NCI-H187 (cell line): Measurements from ENCODE around the gene LRRC7.

Source experiments
- DNase-seq, 2 experiments: peaks; one replicate each; lab custom pipeline; 2025; lab: John Stamatoyannopoulos, UW

LRRC7 gene

DNA sequence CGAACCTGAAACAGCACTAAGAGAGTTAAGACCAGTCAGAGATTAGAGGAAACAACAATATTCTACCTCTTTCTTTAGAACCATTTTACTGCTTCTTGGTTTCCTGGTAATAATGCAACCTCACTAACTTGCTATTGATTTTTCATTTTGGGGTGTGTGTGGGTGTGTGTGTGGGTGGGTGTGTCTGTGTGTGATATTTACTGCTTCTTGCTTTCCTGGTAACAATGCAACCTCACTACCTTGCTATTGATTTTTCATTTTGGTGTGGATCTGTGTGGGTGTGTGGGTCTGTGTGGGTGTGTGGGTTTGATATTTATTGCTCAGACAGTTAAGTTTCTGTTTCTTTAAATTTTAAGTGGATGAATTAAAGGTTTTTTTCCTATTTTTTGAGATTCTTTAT, 208.8 kb downstream of the LRRC7 start:
- no peak for DNase-seq

DNA sequence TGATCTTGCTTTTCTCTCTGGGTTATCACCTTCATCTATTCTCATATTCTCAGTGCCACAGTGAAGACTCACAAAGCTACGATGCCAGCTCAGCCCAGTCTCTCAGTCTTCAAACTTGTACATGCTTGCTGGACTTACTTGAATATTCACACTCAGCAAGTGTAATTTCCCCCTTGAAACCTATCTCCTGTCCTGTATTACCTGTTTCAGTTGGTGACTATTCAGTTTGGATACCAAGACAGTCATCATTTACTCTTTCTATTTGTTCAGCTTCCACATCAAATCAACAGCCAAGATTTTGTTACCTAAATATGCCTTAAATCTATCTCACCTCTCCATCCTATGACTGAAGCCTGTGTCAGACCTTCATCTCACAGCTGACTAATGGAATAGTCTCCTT, 209.7 kb downstream of the LRRC7 start:
- no peak for DNase-seq

DNA sequence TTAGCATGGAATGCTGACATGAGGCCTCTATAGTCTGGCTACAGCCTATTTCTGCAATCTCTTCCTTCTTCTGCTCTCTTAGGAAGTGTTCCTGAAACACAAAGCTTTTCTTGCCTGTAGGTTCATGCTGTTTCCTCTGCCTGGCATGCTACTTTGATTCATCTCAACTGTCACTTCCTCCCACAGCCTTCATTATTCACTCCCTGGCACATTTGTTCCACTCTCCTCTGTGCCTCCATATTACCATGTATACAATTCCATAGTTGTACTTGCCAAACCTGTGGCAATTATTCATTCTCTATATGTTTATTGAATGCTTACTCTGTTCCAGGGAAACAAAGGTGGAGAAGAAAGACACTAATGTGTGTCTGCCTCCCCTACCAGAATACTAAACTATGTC, 210.2 kb downstream of the LRRC7 start:
- no peak for DNase-seq

DNA sequence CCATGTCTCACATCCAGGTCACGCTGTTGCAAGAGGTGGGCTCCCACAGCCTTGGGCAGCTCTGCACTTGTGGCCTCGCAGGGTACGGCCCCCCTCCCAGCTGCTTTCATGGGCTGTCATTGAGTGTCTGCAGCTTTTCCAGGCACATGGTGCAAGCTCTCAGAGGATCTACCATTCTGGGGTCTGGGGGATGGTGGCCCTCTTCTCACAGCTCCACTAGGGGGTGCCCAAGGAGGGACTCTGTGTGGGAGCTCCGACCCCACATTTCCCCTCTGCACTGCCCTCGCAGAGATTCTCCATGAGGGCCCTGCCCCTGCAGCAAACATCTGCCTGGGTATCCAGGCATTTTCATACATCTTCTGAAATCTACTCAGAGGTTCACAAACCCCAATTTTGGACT, 219.4 kb downstream of the LRRC7 start:
- DNase-seq, result no peak

DNA sequence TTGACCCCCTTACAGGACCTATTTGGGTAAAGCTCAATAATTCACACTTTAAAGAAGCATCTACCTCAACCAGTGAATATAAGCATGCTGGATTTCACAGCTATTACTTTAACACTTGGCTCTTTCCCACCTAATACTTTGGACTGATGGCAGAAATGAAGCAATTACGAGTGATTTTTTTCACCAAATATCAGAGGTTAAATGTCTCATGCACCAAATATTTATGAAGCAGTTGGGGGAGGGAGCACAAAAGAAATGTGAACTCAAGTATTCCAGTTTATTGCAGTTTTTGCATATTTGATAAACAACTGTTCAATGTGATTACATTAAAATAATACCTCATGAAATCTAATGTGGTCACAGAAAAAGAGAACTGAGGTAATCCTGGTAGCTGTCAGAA, 223.6 kb downstream of the LRRC7 start:
- no peak for DNase-seq

DNA sequence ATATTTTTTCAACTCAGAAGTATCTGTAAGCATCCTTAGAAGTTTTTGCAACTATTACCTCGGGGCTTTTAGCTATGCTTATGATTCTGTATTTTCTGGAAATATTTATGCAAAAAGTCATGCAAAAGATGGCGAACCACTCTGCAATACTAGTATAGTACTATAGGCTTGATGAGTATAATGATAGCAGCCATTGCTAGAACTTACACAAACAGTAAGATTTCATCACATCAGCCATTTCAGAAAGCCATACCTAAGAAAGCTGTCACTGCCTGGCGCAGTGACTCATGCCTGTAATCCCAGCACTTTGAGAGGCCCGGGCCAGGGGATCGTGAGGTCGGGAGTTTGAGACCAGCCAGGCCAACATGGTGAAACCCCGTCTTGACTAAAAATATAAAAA, 227.1 kb downstream of the LRRC7 start:
- no peak for DNase-seq

DNA sequence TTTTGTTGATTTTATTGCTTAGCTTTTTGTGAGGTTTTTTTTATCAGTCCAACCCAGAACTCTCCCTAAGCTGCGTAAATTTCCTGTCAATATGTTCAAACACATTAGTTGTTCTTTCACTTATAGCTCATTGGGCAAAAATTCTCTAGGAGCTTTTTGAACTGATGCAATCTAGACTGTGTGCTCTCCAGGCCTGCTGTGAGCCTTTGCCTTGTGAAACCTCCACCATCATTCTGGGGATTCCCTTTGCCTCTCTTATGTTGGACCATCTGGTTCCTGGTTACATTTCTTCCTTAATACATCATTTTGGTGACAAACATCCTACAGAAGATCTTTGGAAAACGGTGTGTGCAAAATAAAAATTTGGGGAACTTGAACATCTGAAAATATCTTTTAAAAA, 247.2 kb downstream of the LRRC7 start:
- no peak for DNase-seq

DNA sequence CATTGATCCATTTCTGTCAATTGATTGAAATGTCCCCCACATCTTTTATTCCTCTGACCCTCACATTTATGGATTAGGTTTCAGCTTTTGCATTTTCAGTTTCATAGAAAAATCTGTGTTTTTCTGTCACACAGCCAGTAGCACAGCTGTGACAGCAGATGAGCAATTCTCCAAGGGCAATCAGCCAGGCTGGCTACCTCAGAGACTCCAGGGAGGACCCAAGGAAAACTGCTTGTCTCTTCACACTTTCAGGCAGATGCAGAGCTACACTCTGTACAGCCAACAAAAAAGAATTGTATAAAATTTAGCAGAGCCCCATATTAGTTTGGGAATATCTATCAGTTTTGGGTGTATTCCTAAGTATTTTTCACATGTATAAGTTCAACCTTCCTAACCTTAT, 257.2 kb downstream of the LRRC7 start:
- DNase-seq, result no peak

DNA sequence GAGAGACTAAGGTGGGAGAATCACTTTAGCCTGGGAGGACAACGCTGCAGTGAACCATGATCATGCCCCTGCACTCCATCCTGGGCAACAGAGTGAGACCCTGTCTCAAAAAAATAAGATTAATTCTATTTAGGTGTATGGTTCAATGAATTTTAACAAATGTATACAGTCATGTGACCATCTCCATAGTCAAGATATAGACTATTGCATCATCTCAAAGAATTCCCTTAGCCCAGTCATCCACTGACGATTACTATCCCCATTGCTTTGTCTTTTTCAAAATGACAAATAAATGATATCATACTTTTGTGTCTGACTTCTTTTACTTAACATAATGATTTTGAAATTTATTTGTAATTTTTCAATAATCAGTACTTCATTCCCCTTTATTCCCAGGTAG, 260.0 kb downstream of the LRRC7 start:
- DNase-seq, result no peak

DNA sequence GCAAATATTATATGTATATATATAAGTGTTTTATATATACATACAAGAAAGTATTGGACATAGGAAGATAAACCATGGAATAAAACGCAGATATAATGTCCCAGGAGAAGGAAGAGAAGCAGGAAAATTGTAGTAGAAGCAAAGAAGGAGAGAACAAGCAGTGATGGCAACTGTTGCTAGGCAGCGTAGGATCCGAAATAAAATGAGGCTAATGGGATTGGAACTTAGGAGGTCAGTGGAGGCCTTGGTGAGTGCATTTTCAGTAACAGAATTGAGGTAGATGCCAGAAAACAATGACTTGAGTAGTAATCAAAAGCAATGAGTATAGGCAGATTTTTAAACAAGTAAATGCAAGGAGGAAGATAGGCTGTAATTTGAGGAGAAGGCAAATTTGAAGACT, 265.8 kb downstream of the LRRC7 start:
- no peak for DNase-seq

DNA sequence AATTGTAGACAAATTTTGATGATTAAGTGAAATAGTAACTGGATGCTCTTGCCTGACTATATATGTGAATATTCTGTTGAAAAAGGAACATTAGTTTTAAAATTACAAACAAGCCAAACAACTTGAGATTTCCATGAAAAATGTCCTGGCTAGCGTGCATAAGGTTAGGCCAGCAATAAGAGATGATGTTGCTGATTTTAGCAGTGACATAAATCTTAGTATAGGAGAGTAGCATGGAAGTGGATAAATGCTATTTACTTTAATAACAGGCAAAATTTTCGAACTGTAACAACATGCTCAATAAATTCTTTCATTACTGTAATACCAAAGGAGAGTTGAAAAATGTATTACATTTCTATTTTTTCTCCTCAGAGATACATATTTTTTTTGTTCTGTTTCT, 266.6 kb downstream of the LRRC7 start:
- DNase-seq, result no peak

DNA sequence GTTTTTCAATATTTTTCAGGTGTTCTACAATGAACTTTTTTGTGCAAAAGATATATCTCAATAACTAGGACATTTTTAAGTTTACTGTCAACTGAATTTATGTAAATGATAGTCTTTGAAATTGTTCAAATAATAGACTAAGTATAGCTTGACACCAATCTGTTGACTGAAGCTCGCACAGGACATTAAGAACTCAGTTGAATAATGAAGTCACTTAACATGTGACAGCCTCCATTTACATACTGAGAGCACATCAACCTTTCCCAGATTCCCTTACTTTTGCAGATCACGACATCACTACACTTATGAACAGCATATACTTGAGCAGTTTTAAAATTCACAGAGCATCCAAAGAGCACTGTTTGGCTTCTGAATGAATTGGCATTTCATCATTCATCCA, 268.2 kb downstream of the LRRC7 start:
- DNase-seq, result no peak

DNA sequence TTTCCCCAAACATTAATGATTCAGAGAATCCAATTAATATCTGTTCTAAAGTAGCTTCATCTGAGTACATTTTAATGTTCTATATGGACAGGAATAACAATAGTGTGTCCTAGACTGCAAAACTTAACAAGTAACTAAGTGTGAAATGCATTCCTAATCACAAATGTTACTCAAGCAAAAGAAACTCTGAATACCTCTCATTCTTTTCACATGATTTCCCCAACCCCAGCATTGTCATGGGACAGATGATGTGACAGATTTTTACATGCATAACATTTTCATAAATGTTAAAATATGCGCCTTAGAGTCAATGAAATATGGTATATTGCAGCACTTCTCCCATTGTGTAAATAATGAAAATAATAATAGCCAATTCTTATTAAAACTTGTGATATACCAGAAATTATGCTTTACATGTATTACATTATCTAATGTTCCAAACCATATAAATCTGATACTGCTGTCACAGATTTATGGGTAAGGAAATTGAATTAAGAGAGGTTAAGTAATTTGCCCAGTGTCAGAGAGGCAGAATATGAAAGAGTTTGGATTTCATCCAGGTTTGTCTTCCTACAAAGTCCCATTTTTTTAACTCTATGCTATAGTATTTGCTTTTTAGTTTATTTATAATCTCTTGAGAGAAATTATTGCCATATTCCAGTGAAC, 269.4 kb downstream of the LRRC7 start:
- DNase-seq, result no peak

DNA sequence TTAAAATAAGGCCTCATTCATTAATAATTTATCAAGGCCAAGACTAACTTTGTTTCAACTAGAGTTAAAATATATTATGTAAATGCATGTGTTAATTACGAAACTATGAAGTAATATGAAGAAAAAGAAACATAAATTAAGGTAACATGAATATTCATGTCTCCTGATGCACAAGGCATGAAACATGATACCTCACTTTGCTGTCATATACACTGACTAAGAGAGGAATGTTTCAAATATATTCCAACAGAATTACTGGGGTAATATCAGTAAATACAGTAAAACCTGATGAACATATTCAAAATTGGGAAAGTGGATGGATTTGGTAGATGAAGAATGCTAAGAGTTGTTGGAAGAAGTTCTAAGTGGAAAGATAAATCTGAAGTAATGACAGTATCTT, 274.6 kb downstream of the LRRC7 start:
- no peak for DNase-seq

DNA sequence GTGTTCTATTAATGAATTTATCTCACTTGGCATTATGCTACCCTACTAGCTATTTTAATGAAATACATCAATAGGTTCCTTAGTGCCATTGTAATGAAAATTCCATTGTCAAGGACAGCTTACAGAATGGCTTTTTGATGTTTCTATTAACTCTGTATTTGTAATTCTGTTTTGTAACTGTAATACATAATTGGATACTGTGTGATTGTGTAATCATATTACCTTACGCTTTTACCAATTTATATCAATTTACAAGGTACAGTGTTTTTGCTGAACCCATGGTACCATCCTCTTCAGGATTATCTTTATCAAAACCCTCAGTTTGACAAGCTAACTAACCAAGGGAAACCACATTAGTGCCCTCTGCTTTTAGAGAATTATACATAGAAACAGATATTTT, 277.9 kb downstream of the LRRC7 start:
- DNase-seq, result no peak

DNA sequence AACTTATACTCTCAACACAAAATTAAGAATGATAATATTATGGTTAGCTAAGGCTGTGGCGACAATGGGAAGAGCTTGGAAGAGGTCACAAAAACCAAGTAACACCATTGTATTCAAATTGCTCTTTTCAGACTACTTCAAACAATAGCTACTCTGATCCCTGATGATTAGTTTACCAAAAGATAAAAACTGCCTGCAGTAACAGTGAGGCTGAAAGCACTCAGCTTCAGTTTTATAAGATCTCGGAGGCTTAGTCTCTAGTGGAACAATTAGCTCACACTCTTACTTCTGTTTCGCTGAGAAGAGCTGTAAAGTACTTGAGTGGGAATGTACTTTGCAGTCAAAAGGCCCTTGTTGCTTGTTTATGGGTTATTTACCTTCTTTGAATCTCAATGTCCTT, 278.5 kb downstream of the LRRC7 start:
- no peak for DNase-seq

DNA sequence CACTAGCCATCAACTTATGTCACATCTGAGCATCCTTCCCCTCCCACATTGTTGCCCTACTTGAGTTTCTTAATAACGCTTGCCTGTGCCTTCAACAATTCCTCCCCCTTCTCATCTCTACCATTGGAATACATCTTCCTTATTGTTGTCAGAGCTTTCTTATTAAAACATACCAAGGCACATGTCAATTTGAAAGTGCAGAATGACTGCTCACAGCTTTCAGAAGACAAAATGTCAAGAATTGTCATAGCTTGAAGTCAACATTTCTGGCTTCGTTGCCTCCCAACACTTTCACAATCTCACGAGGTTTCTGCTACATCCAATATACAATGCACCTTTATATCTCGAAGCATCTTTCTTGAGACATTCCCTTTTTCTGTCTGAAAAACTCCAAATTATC, 279.9 kb downstream of the LRRC7 start:
- no peak for DNase-seq

DNA sequence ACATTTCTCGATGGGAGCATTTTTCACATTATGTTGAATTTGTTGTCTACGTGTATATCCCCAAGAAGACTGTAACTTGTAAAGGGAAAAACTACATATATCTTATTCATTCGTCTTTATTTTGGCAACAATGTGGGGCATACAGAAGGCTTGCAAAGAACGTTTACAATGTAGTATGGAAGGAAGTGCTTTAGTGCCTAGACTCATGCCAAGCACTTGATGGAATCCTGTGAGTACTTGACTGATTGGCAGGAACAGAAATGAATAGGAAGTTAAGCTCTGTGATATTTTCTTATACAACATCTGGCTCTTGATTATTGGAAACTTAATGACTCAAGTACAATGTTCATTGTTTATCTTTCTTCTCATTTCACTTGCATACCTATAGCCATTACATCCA, 284.4 kb downstream of the LRRC7 start:
- no peak for DNase-seq

DNA sequence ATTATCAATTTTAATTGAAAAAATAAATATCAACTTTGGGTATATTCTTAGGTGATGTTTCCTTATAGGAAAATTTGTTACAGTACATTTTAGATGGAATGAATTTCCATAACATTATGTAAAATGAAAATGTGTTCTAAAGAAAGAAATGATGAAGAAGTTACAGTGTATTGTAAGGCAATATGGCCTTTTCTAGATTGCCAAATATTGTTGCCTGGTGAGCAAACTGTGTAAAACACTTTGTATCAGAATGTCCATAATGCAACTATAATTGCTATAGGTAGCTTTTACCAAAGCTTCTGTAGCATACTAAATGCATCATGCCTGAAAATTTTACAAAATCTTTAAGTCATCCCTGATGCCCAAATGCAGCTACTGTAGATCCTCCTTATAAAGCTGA, 285.0 kb downstream of the LRRC7 start:
- DNase-seq, result no peak

DNA sequence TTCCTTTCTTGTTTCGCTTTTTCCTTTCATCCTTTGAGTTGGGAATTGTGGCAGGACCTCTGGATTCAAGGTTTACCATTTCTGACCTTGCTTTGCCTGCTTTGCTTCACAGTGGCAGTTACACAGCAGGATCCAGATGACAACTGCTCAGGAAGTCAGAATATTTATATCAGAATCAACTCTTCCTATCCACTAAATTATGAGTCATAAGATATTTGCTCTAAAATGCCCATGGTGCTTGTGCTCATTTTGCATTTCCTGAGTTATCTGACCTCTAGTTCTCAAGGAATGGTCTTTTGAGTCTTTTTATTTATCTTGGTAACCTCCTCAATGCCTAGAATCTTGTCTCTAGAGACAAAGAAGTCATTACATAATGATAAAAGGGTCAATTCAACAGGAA, 290.8 kb downstream of the LRRC7 start:
- DNase-seq, result no peak

DNA sequence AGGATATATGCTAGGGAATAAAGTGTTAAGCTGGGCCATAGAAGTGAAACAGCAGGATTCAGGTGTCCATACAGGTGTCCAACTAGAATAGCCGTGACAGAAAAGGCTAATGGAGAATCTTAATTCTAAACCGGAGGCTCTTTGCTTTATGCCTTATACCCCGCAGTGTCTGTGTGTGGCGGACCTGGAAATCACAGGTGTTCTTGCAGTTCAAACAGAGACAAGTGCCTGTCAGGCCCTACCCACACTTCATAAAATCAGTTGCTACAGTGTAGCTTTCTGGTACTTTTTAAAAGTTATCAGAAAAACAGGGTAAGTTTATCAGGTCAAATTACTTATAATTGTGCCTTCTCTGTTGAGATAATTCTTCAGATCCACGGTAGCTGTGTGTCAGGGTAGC, 293.9 kb downstream of the LRRC7 start:
- DNase-seq, result no peak

DNA sequence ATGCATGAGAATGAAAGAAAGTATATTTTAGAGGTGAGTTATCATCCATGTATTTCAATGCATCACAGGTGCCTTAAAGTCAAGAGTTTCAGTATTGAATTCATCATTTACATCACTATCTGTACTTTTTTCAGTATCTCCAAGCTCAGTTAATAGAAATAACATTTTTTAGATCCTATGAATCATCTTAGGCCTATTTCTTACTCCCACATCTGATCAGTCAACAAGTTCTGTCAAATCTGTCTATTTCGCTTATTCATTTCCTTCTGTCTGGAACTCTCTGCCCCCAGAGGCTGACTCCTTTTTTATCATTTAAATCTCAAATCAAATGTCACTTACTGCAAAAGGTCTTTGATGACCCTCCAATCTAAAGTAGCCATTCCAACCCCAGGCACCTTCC, 295.2 kb downstream of the LRRC7 start:
- DNase-seq, result no peak

DNA sequence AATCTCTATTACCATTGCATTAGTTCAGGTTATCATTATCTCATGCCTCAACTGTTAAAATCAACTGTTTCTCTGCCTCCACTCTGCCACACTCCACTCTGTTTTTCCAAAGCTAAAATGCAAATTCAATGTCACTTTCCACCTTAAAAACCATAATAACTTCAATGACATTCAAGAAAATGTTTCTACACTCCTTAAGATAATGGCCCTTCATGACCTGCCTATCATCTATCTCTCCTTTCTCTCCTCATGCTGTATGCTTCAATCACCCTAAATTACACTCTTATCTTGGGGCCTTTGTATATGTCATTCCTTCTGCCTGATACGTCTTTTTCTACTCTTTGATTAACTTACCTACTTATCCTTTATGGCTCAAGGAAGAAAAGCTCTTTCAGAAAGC, 296.0 kb downstream of the LRRC7 start:
- no peak for DNase-seq

DNA sequence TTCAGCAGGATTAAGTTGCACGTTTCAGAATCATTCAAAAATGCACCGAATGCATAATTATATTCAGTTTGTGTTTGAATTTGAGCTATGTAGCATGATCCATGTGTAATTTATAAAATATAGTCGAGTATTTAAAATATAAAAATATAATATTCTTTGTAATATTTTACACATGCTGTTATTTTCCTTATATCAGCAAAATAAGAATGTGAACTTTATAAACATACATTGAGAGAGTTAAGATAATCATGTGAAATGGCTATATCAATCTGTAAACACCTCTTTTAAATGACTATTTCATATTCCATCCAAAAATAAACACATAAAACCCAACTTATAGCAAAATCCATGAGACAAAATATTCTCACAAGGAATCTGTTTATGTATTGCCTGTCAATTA, 303.7 kb downstream of the LRRC7 start:
- DNase-seq, result no peak

DNA sequence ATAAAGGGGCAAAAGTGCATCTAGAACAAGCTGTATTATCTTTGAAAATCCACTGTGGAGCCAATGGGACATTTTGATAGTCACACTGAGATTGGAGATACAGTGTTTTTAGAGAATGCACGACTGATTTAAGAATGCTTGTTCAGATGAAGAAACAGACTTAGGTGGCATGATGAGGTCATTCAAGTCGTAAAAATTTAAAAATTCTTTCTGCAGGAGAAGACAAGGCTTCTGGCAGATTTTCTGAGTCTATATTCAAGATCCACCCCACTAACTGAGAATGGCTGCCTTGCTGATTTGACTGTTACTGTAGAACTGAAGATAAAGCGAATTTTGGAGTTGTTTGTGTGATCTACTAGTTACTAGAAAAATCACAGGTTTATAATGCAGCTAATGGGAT, 310.6 kb downstream of the LRRC7 start:
- no peak for DNase-seq
